SK-N-MC (cell line): ENCODE data around the gene WDR37.

Experiments
- EZH2 ChIP-seq: fragments of 200-600 bp; sonication (generic); IDR thresholded peaks from one replicate; pipeline ENCODE4 v1.6.1; 2017; ENCODE audit warnings: antibody characterized with exemption
- POLR2AphosphoS5 ChIP-seq: IDR thresholded peaks from 2 replicates; pipeline ENCODE4 v1.6.1; 2012; ENCODE audit warnings: mild to moderate bottlenecking, low read depth, low read length, borderline replicate concordance

- TF ChIP-seq EZH2 (no peak), POLR2AphosphoS5 (no peak)
These were observed 33.8 kb upstream of the WDR37 start for GRCh38 chr10:1022413-1022812.
